Activated naive CD4-positive, alpha-beta T cell treated with Interleukin-2 at 50 U/mL for 16 hours (primary cell): ENCODE measurements around the gene MAEL.

Source experiments
- DNase-seq: peaks from one replicate; pipeline ENCODE4 v3.0.0-alpha.2; 2020

Gene MAEL

DNA sequence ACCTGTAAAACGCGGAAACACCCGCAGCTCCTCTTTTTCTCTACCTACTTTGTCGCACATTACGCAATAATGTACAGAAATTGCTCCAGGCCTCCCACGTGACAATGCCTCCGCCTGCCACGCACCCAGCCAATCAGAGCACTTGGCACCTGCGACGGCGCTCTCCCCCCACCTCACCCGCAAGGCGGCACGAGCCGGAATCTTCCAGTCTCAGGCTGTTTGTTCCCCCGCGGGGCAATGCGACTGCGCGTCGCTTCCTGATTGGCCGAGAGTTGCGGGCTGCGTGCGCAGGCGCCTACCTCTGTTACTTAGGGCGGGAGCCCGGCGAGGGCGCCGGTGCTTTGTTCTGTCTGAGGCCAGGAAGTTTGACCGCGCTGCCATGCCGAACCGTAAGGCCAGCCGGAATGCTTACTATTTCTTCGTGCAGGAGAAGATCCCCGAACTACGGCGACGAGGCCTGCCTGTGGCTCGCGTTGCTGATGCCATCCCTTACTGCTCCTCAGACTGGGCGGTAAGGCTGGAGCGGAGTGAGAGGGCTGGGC, at the start of gene MAEL:
Gene MAEL (plus strand): TSS at position 307 of the 542 bp plus-strand sequence. CDS start 73 bp downstream, at position 380.
- DNase-seq, result no peak

DNA sequence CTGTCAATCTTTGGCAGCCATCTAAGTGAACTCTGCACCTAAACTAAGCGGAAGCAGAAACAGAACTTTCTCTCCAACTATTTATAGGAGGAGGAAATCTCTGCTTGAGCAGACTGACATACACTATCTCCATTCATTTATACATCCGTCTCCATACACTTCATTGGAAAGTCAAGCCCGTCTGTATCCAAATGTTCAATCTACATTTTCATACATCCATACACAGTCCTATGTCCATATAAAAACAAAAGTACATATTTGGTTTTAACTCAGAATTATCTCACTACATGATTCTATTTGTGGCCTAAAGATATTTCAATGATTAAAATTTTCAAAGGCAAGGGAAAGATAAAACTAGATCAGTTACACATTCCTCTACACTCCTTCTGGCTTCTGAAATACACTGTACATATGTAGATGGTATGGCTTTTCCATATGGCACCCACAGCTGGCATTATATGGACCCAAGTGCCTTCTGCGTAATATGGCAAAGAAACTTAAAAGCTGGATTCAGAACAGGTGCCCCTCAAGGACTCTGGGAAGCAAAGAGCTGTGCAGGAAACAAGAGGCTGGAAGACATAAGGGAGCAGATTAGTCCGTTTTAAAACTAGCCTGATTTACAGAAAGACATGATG, 49.2 kb upstream of the MAEL start:
- no peak for DNase-seq

DNA sequence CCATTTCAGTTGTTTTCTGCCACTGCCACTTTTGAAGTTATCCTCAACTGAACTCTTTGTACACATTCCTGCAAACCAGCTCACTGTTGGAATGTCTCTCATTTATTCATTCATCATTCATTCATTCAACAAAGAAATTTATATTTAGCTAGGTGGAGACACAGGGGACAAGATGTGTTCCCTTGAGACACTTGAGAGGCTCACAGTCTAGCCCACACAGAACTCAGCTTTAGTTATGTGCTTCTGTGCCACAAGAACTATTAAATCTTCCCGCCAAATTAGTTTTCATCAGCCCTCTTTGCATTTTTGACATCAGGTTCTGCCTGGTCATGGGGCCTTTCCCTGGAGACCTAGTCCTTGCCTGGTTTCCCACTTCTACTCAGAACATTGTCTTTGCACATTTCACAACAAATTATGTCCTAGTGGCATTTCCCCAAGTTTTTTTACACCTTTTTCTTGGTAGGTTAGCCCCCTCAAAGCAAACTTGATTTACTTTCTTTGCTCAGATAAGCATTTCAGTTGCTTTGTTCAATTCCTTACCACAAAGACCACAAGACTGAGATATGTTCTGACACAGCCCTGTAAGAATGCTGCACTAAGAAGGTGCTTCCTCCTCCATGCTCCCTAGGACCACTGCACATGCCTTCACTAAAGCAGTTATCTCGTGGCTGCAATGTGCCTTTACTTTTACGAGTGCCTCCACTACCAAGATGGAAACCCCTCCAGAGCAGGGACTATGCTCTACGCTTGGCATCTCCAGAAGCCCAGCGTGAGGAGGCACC, 44.7 kb upstream of the MAEL start:
- DNase-seq, result no peak

DNA sequence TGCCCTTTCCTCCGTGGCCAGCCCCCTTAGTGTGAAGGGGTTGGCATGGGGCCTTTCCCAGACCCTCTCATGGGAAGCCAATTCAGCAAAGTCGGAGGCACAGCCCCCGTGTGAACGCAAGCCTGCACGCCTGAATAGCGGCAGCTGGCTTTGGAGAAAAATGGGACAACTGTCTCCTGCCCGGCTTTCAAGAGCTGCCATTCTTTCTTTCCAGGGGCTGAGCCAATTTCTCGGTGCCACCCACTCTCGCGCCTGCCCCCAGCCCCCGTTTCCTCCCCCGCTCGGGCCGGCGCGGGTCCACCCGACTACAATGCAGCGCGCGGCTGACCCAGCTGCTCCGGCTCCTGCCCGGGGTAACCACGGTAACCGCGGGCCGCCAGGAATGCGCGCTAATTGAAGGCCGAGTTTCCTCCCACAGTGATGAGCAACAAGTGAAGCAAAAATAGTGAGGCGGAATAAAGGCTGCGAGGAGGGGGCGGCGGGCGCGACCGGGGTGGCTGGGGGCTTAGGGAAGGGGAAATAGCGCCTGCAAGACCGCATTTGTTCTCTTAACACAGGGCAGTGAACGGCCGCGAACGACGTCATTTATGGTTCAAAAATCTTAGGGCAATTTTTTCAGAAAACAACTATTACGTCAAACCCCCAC, 41.6 kb upstream of the MAEL start:
- DNase-seq, result no peak

DNA sequence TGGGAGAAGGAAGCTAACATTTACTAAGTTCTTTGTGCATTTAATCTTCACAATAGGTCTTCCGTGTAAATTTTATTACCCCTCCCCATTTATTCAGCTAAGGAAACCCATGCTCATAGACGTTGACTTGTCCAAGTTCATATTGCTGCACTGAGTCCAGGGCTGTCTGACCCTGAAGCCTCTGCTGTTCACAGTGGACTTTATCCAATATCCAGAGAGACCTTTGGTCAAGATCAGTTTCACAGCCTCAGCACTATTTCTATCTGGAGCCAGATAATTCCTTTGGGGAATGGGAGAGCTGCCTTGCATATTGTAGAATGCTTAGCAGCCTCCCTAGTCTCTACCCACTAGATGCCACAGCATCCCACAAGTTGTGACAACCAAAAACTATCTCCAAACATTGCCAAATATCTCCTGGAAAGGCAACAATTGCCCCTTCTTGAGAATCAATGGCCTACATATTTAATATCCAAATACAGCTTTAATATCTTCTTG, 40.2 kb upstream of the MAEL start:
- DNase-seq, result no peak

DNA sequence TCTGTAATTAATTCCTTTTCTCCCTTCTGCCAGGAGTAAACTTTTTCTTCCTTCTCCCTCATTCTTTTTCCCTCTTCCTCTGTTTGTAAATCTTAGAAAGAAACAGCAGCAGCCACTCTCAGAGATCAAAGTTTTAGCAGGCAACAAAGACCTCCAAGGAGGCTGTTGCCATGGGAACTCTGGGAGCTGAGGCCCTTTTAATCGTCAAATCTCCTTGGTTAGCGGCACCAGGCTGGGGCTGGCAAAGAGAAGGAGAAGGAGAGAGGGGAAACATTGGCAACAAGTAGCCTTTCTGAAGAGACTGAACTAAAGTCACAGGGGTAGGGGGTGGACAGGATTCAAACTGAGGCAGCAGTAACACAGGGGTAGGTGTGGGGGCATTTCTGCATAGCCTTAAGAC, 38.9 kb upstream of the MAEL start:
- no peak for DNase-seq

DNA sequence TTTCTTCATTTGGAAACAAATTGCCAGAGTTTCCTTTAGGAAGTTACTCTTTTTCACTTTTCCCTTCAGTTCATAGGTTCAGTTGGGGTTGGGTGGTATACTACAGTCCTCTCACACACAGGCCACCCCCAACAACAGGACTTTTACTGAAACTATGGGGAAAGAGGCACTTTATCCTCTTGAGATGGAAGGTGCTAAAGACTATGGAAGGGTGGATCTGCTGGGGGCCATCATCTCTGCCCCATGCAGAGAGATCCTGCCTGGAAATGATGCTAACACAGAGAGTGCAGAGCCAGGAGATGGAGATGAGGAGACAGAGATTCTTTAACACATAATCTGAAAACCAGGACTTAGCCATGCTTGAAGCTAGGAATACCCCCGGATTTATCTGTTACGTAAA, 38.0 kb upstream of the MAEL start:
- DNase-seq, result no peak

DNA sequence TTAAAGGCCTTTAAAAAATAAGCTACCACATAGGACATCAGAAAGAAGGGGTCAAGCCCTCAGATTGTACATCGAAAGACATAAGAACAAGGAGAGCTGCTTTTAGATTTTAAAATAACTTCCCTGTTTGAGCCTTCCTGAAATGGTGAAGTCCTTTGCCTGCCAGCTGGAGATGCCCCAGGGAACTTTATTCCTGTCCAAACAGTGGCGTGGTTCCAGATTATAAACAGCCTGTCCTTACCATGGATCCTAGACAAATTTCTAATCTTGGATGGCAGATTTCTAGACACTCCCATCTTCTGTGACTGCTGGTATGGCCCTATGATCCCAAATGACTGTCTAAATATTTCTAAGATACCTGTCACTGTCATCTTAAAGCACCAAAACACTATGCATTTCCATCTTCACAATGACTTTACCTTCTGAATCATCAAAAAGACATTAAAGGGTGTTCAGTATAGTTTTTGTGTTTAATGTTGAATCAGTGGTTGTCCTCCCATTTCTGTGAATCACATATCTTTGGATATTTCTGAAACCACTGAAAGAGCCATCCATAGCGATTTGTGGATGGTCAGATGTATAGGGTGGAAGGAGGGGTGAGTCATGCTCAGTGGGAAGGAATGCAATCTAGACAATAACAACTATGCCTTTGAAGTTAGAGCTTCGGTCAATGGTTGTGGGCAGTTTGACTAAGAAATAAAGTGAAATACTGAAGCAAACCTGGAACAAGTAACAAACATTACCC, 36.9 kb upstream of the MAEL start:
- DNase-seq, result no peak

DNA sequence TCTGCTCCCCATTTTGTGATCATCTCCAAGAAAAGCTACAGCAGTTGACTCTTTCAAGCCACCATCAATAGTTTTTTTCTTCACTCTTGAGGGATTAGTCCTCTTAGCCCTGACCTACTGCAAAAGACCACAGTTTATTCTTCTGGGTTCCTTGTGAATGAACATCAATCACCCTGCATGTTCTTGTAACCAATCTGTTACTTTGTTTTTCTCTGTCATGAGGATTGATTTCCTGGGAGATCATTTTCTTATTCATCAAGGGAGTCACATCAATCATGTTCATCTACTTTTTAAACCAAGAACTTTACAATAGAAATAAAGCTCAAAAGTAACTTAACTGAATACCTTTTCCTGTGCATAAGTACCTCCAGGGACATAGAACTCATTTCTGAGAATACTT, 35.6 kb upstream of the MAEL start:
- no peak for DNase-seq

DNA sequence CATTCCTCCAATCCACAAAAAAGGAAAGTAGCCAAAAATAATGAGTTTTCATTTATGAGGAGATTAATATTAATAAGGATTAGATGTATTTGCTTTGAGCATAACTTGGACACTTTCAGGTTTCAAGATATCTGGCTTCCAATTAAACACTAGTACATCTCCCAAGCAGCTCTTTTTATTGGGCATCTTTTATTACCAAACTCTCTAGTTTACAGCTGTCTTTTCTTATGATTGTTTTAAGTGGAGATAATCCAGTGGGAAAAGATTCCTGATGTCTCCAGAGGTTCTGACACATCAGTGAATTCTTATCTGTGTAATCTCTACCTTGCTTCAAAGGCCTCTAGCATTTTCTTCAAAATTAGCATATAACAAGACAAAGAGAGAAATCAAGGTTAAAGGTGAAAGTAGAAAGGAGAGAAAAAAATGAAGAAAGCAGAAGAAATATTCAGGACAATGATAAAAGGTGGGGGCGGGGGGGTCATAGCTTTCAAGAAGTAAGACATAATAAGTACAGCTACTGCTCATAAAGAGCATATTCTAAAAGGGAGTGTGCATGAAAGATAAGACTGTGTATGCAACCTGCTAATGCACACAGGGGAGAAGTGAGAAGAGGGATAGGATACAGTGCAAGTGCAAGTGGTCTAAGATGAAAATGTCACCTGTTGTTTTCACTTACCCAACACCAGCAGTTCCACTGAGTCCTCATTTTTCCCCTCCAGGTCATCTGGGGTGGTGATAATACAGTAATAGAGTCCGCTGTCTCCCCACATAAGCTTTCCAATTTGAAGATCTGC, 32.8 kb upstream of the MAEL start:
- DNase-seq, result no peak

DNA sequence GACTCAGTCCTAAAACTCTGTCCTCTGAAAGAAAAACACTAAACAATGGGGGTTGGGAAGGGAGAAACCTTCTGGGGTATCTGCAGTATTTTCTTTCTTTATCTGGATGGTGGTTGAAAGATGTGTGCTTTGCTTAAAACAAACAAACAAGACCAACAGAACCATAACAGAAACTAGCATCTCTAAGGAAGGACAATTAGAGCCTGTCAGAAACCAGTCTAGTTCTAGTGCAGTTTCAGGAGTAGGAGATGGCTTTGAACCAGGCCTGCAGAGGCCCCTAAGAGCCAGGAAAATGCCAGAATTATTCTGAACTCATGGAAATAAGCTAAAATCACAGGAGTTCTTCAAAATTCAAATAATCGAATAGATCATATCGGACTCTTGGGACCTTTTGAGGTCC, 32.2 kb upstream of the MAEL start:
- DNase-seq, result no peak

DNA sequence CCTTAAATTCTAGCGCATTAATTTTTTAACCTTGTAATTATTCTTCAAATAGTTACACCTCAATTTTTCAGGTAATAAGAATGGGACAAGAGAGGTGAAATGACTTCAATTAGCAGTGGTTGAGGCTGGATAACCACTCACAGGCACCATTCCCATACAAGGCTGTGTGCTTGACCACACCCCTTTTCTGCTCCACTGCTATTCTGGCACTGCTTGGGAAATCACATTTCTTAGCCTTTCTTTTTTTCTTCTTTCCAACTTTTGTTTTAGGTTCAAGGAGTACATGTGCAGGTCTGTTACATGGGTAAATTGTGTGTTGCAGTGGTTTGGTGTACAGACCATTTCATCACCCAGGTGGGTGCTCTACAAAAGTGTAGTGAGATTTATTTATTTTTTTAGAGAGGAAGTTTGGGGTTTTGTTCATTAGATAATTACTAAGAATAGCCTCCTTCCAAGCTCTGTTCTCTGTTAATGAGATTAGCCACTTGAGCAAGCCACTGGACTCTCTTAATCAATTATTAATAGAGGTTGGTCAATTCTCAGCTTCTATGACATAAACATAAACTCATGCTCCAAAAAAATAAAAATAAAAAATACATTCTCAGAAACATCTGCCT, 28.1 kb upstream of the MAEL start:
- no peak for DNase-seq

DNA sequence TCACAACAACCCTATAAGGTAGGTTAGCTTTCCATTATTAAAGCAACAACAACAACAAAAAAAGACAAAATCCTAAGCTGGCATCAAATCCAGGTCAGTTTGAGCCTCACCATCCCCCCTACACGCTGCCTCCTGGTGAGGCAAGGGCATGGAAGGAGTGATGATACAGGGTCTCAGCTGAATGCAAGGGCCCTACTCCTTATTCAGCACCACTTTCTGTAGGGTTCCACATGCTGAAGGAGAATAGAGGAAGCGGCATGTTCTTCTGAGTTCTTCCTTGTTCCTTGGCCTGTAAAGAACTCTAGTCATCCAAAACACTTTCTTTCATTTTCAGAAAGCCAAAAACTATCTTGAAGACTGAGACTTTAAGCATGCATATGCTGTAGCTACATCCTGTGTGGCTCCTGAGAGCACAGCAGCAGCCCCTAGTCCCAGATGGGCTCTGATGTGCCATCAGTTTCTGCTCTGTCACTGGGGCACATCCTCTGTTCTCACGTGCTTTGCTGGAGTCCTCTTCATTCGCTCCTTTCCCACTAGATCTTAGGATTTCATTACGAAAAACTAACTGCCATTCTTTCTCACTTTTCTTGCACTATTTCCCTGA, 19.9 kb upstream of the MAEL start:
- no peak for DNase-seq

DNA sequence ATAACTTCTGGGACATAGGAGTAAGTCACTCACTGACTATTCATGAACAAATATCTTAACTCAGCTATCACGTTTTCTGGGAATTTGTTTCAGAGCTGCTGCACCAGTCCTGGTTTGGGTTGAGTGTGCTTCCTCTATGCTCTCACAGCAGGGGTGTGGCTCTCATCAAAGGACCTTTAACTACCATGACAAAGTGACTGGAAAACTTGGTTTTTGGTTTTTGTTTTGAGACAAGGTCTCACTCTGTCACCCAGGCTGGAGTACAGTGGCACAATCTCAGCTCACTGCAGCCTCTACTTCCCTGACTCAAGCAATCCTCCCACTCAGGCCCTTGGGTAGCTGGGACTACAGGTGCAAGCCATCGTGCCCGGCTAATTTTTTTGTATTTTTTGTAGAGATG, 17.8 kb upstream of the MAEL start:
- DNase-seq, result no peak

DNA sequence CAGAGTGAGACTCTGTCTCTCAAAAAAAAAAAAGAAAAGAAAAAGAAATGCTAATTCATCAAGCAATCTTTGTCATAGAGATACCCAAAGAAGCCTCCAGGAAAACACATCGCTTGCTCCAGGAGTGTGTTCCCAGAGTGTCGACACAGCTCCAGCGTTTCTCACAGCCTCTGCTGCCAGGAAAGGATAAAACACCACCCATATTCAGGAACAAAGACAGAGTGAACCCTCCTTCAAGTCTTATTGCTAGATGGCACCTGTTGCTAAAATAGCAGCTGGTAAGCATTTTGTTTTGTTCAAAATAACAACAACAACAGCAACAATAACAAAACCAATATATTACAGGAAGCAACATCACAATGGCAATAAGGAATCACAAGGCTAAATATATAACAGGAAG, 16.9 kb upstream of the MAEL start:
- DNase-seq, result no peak

DNA sequence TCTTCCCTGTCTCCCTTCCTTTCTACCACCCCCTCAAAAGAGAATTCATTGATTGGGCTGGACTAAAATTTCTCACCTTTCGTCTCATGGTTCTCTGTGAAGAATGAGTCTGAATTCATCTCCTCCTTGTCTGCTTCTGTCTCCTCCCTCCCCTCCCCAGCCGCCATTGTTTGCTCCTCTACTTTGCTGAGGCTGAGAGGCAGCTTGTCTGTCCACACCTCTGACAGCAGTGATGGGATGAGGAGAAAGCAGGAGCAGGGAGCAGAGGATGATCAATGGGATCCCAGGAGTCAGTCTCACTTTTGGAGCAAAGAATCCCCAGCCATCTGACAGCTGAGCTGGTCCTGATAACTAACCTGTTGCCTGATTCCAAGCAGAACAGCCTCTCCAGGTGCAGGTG, 16.3 kb upstream of the MAEL start:
- no peak for DNase-seq

DNA sequence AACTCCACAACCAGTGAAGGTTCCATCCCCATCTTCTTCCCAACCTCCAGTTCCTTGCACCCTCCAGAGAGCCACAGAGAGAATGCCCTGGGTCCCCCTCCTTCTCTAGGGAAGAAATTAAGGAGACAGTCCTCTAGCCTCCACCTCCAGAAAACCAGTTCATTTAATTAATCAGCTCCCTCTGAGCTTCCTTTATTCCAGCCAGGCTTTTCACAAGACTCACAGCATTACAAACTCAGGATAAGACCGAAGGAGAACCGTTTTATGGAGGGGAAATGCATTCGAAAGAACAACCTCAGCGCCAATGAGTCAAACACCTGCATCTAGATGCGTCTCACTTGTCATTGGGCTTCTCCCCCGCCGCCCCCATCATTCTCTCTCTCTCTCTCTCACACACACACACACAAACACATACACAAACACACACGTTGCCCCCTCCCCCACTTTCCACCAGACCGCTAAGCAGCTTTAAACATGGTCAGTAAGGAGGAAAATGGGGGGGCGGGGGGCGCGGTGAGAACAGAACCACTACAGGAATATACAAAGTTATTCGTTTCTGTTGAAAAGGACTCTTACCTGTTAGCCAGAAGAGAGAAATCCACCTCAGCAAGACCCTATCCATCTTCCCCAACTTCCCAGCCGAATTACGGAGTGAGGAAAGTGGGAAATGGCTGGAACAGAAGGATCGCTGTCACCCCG, 14.3 kb upstream of the MAEL start:
- peak; percentile 61 for DNase-seq

DNA sequence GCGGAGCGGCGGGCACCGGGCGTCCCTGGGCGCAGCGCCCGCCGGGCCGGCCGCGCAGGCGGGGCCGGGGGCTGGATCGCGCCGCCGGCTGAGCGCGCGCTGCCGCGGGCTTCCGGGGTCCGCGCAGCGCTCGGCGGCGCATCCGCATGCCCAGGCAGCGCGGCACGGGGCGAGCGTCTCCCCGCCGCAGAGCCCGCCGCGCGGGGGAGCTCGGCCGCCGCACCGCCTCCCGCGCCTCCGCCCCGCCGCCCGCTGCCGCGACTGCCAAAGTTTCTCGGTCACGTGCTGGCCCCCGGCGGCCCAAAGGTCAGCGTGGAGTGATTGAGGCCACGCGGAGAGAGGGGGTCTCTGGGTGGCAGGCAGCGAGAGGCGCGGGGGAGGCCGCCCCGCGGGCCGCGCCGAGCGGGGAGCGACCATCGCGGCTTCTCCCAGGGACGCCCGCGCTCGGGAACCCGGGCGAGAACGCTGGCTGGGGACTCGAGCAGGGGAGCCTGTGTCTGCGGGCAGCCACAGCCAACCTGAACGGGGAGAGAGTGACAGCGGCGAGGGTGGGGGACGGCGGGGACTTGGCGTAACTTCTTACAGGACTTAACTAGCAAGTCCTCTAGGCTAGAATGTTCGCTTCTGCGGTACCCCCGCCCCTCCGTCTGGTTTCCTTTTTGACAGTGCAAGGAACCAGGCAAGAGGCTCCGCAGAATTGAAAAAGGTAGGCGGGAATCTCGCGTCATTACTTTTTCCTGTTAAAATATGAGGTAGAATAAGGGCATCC, 13.5 kb upstream of the MAEL start, which contains the start of gene ILDR2:
Gene ILDR2 (minus strand): TSS at position 180 of the 769 bp plus-strand sequence. CDS start 272 bp downstream, outside the sequence.
- peak; percentile 71 for DNase-seq

DNA sequence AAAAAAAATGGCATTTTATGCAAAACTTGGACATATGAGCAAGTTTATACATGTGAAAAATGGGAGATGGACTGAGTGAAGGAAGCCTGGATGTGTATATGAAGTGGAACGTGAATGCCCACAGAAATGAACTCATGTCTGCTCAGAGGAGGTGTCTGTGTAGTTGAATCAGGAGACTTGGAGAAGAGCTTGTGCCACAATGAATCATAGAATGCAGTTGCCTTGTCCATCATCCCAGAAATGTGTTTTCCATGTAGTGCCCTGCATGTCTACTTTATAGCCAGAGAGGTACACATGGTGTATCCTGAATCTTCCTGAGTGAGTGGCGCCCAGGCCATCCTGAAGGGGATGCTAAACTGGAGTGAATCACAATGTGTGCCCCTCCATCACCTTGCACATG, 11.1 kb upstream of the MAEL start:
- no peak for DNase-seq

DNA sequence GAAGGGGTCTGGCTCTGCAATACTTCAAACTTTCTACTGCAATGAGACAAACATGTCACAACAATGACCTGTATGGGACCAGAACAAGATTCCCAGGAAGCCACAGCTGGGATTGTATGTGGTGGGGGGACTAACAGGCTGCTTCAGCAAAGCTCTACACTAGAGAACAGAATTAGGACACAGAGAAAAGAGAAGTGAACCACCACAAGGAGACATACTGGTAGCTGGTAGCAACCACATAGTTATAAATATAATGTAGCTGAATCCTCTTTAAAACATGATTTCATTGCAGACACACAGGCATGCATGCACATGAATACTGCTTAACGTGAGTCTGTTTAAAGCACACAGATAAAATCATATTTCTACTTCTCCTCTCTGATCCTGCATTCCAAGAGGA, 10.3 kb upstream of the MAEL start:
- DNase-seq, result no peak
